G401 (cell line): ENCODE measurements around the gene PTPRZ1. TPM values are rescaled to one million over a fixed set of nuclear protein-coding genes. Genes with fewer than 3 reads are reported as not detected.

Experiments
- DNase-seq: peaks from one replicate; pipeline ENCODE4 v3.0.0-alpha.2; 2015; ENCODE audit warnings: low spot score
- in situ Hi-C: cut with HindIII; loops from 2 replicates; pipeline ENCODE4 v1.10.0; 2016; ENCODE audit warnings: low sequenced_read_pairs, mixed read lengths
- total RNA-seq: library from RNA; depleted of rRNA; stranded (reverse); fragments of >200 nt; shearing (Covaris generic); gene quantifications from 2 replicates; pipeline ENCODE4 v1.2.3, GENCODE V29; 2014

Gene PTPRZ1
- total RNA-seq, 1 experiment from 2014 or later = not detected

- in situ Hi-C loops = no loop called here
- no peak for DNase-seq
Measured at GRCh38 chr7:122014697-122015096, 141.7 kb downstream of the PTPRZ1 start.

DNA sequence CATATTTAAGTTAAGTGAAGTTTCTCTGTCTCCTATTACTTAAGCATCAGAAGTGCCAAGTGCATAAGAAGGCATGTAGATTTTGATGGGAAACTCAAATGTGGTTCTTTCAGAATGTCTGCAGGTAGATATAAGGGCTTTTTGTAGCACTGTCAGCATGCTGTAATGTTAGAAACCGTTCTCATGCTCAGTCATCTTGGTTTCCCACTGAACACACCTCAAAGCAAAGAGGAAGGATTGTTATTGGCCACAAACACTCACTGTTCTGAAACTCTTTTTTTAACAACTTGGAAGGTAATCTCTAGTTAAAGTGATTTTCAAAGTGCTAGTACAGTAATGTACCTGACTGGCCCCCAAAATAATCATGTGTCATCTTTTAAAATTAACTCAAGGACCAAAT lies 145.1 kb downstream of the PTPRZ1 start:
- in situ Hi-C loops = no loop called here
- DNase-seq = no peak

DNA sequence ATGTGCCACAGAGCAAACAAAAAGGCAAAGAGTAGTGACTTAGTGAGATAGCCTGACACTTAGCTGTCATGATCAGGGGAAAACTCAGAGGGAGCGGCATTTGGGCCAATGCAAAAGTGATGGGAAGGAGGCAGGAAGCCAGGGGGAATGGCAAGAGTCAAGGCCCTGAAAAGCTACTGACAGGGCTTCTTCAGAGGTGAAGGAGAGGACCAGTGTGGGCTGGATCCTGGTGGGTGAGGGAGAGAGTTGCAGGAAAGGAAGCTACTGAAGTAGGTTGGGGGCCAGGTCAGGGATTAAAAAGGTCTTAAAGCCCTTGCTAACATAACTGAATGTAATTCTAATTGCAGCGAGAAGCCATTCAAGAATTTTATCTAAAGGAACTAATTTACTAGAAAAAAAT lies 154.1 kb downstream of the PTPRZ1 start:
- no peak for DNase-seq
- in situ Hi-C loops = no loop called here

GRCh38 chr7:122033641-122034040 lies 160.7 kb downstream of the PTPRZ1 start:
- in situ Hi-C loops = no loop called here
- no peak for DNase-seq

GRCh38 chr7:122035876-122036275 lies 162.9 kb downstream of the PTPRZ1 start:
- in situ Hi-C loops = no loop called here
- no peak for DNase-seq

DNA sequence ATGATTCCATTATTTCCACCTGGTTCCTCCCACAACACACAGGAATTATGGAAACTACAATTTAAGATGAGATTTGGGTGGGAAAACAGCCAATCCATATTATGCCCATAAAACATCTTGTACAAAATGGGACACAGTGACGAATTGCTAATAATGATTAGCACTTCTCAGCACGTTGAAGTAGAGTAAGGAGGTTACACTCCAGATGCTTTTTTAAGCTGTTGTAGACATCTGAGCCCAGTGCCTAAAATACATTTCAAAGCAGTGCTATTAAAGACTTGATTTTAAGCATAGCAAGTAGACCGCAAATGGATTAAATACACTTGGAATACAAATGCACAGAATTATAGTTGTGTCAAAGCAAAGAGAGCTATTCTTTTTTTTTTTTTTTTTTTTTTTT lies 165.2 kb downstream of the PTPRZ1 start:
- in situ Hi-C loops = no loop called here
- DNase-seq = no peak

GRCh38 chr7:122038904-122039303 lies 165.9 kb downstream of the PTPRZ1 start:
- no peak for DNase-seq
- in situ Hi-C loops = no loop called here

DNA sequence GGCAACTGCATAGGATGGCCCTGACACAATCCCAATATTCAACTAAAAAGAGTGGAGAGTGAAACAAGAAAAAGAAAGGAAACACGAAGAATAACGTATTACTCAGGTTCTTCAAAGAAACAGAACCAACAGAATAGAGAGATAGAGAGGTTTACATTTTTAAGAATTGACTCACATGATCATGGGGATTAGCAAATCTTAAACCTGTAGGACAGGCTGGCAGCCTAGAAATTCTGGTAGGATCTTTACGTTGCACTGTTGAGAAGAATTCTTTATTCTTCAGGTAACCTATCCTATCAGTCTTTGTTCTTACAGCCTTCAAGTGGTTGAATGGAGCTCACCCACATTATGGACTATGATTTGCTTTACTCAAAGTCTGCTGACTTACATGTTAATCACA lies 167.2 kb downstream of the PTPRZ1 start:
- no peak for DNase-seq
- in situ Hi-C loops = no loop called here

DNA sequence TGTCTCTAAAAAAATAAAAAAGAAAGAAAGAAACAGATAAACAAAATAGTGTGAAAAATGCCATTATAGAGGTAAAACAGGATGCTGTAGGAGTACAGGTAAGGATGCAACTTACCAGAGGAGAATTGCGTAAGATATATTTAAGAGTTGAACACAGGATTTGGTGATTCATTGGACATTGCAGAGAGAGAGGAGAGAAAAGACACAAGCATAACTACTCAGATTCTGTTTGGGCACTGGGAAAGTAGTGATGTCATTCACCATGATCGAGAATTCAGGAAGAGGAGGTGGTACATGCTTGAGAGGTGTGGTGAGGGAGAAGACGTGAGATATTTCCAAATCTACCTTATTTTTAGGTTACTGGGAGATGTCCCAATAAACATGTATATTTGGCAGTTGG lies 173.4 kb downstream of the PTPRZ1 start:
- in situ Hi-C loops = no loop called here
- DNase-seq = no peak

- no peak for DNase-seq
- in situ Hi-C loops = no loop called here
Measured at GRCh38 chr7:122054393-122054792, 181.4 kb downstream of the PTPRZ1 start.

GRCh38 chr7:122055073-122055472 lies 182.1 kb downstream of the PTPRZ1 start:
- in situ Hi-C loops = no loop called here
- no peak for DNase-seq

DNA sequence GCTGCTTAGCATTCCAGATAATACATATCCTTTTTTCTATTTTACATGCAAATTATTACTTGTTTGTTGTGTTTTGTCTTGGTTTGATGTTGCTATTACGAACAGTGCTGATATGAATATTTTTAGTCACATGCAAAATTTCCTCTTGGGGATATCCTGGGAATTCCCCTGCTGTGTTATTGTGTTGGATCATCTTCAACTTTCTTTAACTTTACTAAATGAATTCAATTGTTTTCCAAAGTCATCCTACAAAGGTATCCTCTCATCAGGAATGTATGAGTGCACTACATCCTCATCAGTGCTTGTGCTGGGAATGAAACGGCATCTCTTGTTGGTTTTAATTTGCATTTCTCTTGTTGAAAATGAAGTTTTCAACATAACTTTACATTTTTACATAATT lies 184.0 kb downstream of the PTPRZ1 start:
- DNase-seq = no peak
- in situ Hi-C loops = no loop called here

GRCh38 chr7:122059542-122059941 lies 186.6 kb downstream of the PTPRZ1 start:
- no peak for DNase-seq
- in situ Hi-C loops = no loop called here

GRCh38 chr7:122063146-122063545 lies 190.2 kb downstream of the PTPRZ1 start:
- in situ Hi-C loops = no loop called here

DNA sequence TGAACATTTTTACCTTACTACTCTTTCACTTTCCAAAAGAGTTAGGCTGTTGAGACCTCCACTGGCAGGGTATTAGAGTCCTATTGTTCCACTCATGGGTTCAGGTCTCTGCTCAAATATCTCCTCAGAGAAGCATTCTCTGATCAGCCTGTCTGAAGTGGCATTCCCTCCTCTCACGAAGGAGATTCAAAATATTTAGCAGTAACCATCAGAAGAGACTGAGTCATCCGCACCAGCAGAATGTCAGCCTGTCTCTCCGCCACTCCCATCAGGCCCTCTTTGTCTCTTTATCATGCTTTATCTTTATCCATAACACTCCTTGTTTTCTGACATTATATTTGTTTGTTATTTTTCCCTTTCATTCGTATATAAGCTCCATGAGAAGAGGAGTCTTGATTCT lies 192.0 kb downstream of the PTPRZ1 start:
- DNase-seq = no peak
- in situ Hi-C loops = no loop called here

More at GRCh38 chr7:122063146-122063545, 190.2 kb downstream of the PTPRZ1 start:
- no peak for DNase-seq

- in situ Hi-C loops = no loop called here
Measured at GRCh38 chr7:122067077-122067476, 194.1 kb downstream of the PTPRZ1 start.

GRCh38 chr7:122068046-122068445 lies 195.1 kb downstream of the PTPRZ1 start:
- in situ Hi-C loops = no loop called here
- DNase-seq = no peak

More at GRCh38 chr7:122067077-122067476, 194.1 kb downstream of the PTPRZ1 start:
- no peak for DNase-seq

GRCh38 chr7:122068999-122069398 lies 196.0 kb downstream of the PTPRZ1 start:
- DNase-seq = no peak
- in situ Hi-C loops = no loop called here

DNA sequence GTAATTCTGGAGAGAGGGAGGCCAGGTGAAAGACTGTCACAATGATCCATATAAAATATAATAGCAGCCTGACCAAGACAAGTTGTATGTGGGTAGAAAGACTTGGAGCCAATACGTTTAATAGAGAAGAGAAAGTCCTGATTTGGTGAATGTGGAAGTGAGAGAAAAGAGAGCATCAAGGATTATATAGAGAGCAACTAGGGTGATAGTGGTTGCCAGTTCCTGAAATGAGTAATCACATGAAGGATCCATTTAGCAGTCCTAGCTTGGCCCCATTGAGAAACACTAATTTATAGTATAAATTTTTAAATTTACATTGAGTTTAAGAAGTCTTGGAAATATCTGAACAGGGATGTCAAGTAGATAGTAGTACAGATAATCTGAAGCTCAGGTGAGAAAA lies 197.1 kb downstream of the PTPRZ1 start:
- no peak for DNase-seq
- in situ Hi-C loops = no loop called here

GRCh38 chr7:122070834-122071233 lies 197.9 kb downstream of the PTPRZ1 start:
- DNase-seq = no peak
- in situ Hi-C loops = no loop called here

GRCh38 chr7:122072272-122072671 lies 199.3 kb downstream of the PTPRZ1 start:
- no peak for DNase-seq
- in situ Hi-C loops = no loop called here
